Skeletal muscle cell (primary cell): ENCODE measurements around the gene MYBPC2.
A peak's percentile ranks its signal among the peaks of the same experiment; 100 is the strongest.

Experiments
- DNase-seq: peaks from one replicate; pipeline ENCODE4 v3.0.0-alpha.2; 2010; ENCODE audit warnings: low read depth
- H3K4me3 ChIP-seq: 2 replicates; pipeline ENCODE4 v1.5.1; 2011; ENCODE audit warnings: low read depth, mild to moderate bottlenecking, control low read depth, low read length, moderate library complexity

The MYBPC2 gene

GRCh38 chr19:50490991-50491472, 58.3 kb downstream of the MYBPC2 start:
- no peak overlapping the region for H3K4me3 ChIP-seq
- DNase-seq = no peak

GRCh38 chr19:50492303-50493052, 59.8 kb downstream of the MYBPC2 start:
- no peak for DNase-seq
- H3K4me3 ChIP-seq = no peak overlapping the region

DNA sequence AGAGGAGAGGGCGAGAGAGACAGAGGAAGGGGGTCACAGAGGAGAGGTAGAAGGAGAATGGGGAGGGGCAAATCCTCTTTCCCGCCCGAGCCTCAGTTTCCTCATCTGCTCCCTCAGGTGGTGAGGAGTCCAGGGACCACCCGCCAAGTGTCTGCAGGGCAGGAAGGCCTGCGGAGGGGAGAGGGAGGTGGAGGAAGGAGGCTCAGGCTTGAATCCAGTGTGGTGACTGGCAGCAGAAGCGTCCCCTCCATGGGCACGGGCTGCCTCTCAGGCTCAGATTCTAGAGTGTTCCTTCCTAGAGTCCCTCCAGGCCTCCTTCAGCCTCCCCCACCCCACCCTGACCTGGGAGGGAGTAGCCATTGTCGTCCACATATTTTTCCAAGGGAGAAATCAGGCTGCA, 60.5 kb downstream of the MYBPC2 start:
- no peak for DNase-seq
- no peak overlapping the region for H3K4me3 ChIP-seq

DNA sequence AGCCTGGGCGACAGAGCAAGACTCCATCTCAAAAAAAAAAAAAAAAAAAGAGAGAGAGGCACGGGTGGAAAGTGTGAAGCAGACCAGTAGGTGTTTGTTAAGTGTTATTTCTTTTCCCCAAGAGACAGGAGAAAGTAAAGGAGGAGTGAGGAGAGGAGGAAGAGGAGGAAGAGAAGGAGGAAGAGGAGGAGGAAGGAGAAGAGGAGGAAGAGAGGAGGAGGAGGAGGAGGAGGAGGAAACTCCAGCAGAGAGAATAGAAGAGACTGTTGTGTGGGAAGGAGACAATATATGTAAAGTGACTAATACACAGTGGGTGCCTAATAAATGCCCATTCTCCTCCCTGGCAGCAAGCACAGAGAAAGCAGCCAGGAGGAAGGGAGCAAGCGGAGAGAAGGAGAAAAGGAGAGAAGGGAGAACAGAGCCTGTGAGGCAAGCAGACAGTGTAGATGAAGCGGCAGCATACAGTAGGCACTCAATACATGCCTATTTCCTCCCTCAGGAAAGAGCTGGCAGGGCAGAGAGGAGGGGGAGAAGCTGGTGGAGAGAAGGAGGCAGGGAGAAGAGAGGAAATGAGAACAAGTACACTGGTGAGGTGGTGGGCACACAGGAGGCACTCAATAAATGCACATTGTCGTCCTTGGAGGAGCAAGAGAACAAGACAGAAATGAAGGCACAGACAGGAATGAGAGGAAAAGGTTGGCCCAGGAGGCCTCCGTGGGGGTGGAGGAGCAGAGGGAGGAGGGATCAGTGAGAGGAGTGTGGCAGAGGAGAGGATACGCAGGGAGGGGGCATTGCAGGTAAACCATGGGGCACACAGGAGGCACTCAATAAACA, 61.7 kb downstream of the MYBPC2 start:
- H3K4me3 ChIP-seq = no peak overlapping the region

DNA sequence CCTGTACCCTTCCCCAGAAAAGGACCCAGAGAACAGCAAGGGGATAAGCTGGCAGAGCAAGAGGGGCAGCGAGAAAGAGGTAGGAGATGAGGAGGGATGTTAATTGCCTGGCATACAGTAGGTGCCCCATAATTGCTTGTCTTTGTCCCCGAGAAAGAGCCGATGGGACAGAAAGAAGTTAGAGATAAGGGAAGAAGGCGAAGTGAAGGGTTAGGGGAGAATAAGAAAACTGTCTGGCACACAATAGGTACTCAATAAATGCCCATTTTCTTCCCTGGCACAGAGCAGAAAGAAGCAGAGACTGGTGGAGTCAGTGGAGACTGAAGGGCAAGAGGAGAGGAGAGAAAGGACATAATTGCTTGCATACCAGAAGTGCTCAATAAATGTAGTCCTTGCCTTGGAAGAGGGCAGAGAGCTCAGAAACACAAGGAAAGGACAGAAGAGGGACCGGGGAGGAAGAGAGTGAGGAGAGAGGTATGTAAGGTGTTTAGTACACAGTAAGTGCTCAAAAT, 62.4 kb downstream of the MYBPC2 start:
- H3K4me3 ChIP-seq = no peak overlapping the region
- no peak for DNase-seq

More for the DNA sequence above, 61.7 kb downstream of the MYBPC2 start:
- no peak for DNase-seq

- peak overlapping the region; percentile 36 for H3K4me3 ChIP-seq
- no peak for DNase-seq
Measured at GRCh38 chr19:50496189-50497021, 63.7 kb downstream of the MYBPC2 start.

GRCh38 chr19:50497022-50497405, 64.3 kb downstream of the MYBPC2 start:
- peak overlapping the region; percentile 36 for H3K4me3 ChIP-seq
- no peak for DNase-seq

DNA sequence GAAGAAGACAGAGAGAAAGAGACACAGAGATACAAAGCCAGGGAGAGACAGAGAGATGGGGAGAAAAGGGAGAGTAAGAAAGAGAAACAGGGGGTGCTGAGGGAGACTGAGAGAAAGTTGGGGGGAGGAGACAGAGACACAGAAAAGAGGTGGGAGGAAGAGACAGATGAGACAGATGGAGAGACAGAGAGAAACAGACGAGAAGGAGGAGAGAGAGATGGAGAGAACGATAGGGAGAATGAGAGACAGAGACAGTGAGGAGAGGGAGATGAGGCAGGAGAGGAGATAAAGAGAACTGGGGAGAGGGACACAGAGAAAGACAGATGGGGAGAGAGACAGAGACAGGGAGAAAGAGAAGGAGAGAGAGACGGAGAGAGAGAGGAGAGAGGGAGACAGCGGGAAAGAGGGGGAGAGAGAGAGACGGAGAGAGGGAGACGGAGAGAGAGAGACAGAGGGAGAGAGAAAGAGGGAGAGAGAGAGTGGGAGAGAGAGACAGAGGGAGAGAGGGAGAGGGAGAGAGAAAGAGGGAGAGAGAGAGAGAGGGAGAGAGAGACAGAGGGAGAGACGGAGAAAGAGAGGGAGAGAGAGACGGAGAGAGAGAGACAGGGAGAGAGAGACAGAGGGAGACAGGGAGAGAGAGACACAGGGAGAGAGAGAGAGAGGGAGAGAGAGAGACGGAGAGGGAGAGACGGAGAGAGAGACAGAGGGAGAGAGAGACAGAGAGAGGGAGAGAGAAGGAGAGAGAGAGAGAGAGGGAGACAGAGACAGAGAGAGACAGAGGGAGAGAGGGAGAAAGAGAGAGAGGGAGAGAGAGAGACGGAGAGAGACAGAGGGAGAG, 65.7 kb downstream of the MYBPC2 start:
- DNase-seq = no peak
- H3K4me3 ChIP-seq = peak overlapping the region; percentile 36

DNA sequence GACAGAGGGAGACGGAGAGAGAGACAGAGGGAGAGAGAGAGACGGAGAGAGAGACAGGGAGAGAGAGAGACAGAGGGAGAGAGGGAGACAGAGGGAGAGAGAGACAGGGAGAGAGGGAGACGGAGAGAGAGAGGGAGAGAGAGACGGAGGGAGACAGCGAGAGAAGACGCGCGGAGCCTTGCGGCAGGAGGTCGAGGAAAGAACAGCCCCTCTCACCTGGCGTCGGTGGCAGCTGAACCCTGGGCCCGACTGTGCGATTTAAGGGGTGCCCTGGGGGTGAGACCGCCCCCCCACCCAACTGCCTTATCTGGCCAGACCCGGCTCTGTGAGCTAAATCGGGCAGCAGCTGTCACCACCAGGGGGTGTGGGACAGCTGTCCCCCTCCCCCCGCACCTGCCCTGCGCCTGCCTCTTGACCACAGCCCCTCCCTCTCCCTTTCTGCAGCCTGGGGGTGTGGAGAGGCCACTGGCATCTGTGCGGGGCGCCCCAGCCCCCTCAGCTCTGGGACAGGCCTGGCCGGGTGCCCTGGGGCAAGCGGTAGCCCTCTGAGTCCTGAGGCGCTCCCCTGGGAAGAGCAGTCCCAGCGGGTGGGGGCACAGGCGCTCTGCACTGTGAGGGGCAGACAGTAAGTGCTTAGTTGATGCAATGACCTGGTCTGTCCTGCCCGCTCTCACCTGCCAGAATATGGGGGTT, 67.5 kb downstream of the MYBPC2 start:
- peak overlapping the region; percentile 36 for H3K4me3 ChIP-seq

DNA sequence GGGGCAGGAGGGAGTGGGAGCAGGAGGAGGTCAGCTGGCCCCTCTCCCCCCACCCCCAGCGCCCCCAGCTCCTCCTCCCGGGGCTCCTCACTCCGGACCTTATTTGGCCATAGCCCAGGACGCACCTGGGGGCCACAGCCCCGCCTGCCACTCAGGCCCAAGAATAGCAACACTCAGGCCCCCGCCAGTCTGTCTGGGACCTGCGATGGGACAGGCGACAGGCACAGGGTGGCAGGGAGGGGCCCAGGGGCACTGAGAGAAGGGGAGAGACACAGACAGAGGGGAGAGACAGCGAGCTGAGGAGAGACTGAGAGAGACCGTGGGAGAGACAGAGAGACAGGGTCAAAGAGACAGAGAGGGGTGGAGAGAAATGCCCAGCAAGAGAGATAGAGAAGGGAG, 68.1 kb downstream of the MYBPC2 start:
- DNase-seq = no peak
- no peak overlapping the region for H3K4me3 ChIP-seq

More for the DNA sequence above, 67.5 kb downstream of the MYBPC2 start:
- peak; percentile 38 for DNase-seq

DNA sequence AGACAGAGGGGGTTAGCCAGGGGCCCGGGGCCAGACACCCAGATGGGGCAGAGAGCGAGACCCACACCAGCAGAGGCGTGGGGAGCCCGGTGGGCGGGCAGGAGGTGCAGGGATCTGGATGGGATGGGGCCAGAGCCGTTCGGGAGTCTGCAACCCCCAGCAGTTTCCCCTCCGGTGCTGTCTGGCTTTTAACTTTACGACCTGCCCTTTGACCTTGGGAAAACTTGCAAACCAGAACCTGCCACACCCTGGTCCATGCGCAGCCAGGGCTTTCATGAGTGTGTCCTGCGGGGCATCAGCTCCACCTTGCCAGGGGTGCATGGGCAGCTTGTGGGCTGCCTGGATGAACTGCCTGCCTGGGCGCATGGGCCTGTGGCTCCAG, 68.5 kb downstream of the MYBPC2 start:
- H3K4me3 ChIP-seq = no peak overlapping the region
- DNase-seq = no peak

DNA sequence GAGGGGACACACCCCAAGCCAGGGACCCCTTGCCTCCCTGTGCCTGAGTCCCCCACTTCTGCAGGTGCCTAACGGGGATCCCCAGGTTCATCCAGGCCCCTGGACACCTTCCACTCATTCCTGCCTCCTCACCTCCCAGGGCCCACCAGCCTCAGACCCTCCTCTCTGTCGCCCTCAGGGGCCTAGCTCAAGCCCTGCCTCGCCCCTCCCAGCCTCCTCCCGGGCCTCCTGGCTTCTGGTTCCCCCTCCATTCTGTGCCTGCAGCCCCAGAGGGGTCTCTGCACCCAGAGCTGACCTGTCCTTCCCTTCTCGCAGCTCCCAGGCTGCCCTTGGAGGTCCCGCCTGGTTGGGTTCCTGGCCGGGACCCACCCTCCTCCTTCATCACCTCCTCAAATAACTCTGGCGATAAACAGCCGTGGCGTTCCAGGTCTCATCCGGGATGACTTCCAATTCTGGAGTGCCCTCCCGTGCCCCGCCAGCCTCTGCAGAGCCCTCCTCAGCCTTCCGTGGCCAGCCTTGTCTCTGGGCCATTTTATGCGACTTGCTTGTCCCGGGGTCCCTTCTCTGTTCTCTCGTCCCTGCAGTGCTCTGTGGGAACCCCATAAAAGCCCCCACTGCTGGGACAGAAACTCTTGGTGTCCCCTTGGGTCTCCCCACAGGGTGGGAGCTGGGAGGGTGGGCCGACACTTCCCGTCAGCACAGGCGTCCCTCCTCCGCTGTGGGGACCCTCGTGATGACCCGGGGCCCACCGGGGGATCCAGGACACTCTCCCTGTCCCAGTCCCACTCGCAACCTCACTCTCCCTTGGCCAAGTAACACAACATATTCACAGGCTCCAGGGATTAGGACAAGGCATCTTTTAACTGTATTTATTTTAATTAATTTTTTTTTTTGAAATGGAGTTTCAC, 69.1 kb downstream of the MYBPC2 start:
- no peak overlapping the region for H3K4me3 ChIP-seq
- no peak for DNase-seq

DNA sequence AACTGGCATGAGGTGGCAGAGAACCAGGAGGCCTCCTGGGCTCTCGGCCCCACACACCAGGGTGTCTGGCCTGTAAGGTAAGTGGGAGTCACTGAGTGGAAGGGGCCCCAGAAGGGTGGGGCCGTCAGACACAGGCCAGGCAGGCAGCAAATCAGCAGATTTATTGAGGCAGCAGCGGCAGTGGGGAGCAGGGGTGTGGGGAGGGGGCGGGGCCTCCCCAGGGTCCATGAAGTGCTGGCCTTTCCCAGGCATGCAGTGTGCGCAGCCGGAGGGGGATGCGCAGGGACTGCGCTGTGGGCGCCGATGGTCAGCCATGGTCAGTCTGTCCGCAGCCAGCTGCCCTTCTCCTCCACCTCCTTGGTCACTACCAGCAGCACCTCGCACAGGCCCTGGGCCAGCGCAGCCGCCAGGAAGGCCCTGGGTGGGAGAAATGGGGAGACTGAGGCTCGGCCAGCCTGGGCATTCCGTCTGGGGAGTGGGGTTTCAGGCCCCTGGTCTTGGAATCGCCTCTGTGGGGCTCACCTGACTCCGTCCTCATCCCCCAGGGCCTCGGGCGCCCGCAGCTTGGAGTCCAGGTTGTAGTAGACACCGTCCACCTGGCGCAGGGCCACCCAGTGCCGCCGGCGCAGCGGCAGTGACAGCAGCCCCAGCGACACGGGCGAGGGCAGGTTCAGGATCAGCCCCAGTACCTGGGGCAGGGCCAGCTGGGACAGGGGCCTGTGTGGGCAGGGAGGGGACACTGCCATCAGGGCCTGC, 73.3 kb downstream of the MYBPC2 start:
- no peak overlapping the region for H3K4me3 ChIP-seq
- no peak for DNase-seq

DNA sequence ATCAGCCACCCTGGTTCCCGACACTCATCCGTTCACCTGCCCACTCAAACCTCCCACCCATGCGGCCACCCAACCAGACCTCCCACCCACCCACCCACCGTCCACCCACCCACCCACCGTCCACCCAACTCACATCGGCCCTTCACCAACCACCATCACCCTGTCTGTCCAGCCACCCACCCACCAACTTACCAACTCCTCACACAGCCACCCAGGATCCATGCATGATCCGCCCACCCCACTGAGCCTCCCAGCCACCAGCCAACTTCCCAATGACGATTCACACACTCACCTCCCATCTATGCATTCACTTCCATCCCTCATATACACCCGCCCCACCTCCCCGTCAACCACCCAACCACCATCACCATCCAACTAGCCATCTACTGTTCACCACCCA, 74.0 kb downstream of the MYBPC2 start:
- DNase-seq = no peak
- no peak overlapping the region for H3K4me3 ChIP-seq

- no peak for DNase-seq
- no peak overlapping the region for H3K4me3 ChIP-seq
Measured at GRCh38 chr19:50507376-50507775, 74.7 kb downstream of the MYBPC2 start.

DNA sequence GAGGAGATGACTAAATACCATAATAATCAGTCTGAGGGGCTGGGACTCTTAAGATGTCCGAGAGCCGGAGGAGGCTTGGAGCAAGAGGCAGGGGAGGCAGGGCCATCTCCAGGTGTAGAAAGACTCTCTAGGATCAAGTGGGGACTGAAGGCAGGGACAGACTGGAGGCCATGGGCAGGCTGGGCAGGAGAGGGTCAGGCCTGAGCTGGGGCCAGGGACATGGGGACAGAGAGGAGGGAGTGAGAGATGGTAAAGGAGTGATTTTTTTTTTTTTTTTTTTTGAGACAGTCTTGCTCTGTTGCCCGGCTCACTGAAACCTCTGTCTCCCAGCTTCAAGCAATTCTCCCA, 76.1 kb downstream of the MYBPC2 start:
- no peak for DNase-seq
- H3K4me3 ChIP-seq = no peak overlapping the region

DNA sequence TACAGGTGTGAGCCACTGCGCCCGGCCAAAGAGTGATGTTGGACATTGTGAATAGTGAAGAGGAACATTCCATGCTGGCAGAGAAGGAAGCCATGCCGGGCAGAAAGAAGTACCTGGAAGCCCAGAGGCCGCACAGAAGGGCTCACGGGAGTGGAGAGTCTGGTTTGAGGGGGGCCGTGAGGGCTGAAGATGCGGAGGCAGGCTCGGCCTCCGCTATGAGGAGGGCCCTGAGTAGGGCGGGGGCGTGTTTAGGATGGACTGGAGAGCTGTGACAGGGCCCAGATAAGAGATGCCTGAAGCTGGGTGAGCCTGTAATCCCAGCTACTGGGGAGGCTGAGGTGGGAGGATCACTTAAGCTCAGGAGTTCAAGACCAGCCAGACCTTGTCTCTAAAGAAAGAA, 76.7 kb downstream of the MYBPC2 start:
- no peak for DNase-seq
- H3K4me3 ChIP-seq = no peak overlapping the region
